ENCODE results near the gene KIRREL3.

The KIRREL3 gene

DNA sequence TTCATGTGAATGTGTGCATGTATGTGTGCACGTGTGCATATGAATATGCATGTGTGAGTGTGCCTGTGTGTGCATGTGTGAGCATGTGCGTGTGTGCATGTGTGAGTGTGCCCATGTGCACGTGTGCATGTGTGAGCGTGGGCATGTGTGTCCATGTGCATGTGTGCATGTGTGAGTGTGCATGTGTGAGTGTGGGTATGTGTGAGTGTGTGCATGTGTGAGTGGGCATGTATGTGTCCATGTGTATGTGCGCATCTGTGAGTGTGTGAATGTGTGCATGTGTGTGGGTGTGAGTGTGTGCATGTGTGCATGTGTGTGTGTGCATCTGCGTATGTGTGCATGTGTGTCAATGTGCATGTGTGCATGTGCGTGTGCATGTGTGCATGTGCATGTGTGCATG, 550.4 kb downstream of the KIRREL3 start:
- H3K27ac Mint-ChIP-seq = no peak overlapping the region
- peaks cover 14% of the 10 kb centered on the region for H3K9me3 Mint-ChIP-seq
- no peaks in the 10 kb centered on the region for H3K36me3 Mint-ChIP-seq (ENCODE audit: low read depth)
- H3K4me3 Mint-ChIP-seq = no peak overlapping the region
- no peaks in the 10 kb centered on the region for H3K27me3 Mint-ChIP-seq
- H3K4me1 Mint-ChIP-seq (ENCODE audit: low read depth) = no peaks in the 10 kb centered on the region

DNA sequence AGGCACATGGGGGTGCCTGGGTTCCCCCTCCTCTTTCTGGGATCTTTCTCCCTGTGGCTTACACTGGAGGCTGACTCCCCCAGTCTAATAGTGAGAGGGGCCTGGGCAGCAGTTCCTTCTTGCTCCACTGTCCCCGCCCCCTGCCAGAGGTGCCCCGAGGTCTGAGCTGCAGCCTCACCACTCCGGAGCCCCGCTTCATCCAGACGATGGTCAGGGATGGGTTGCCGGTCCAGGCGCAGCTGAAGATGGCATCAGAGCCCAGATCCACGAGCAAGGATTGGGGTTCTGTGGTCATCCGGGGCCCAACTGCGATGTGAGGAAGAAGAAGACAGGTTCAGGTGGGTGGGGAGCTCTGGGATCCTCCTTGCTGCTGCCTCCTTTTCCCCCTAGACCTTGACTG, 554.0 kb downstream of the KIRREL3 start:
- Mint-ChIP-seq H3K4me1 (ENCODE audit: low read depth) (no peaks in the 10 kb centered on the region), H3K27ac (no peak overlapping the region), H3K9me3 (peaks cover 14% of the 10 kb centered on the region), H3K36me3 (ENCODE audit: low read depth) (no peaks in the 10 kb centered on the region), H3K27me3 (peaks cover 2% of the 10 kb centered on the region), H3K4me3 (no peak overlapping the region)

DNA sequence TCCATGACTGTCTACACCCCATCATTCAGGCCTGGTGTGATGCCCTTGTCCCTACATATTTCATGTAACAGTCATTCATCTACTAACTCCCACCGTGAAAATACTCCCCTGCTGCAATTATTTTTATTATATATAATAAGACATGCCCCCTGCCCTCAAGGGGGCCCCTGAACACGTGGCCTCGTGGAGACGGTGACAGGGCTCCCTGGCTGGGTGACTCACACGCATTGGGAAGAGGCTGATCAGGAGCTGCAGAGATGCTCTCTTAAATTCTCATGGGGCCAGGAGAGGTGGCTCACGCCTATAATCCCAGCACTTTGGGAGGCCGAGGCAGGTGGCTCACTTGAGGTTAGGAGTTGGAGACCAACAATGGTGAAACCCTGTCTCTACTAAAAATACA, 556.5 kb downstream of the KIRREL3 start:
- H3K27me3 Mint-ChIP-seq = peaks cover 5% of the 10 kb centered on the region
- H3K4me3 Mint-ChIP-seq = no peak overlapping the region

DNA sequence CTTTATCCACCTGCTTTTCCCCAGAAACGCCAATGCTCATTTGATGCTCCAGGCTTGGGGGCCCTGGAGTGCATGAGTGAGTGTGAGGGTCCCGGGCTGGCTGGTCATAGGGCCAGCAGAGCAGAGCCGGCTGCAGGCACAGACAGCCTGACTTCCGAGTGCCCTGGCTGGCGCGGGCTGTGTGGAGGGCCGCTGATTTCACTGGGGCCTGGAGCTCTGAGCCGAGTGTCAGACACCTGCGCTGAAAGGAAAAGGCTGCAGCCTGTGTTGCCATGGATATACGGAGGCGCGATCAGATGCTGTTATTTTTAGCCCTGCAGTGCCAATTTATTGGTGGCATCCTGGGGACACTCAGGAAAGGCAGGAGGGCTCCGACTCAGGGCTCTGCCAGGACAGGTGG, 557.5 kb downstream of the KIRREL3 start:
- H3K36me3 Mint-ChIP-seq (ENCODE audit: low read depth) = no peaks in the 10 kb centered on the region
- no peaks in the 10 kb centered on the region for H3K9me3 Mint-ChIP-seq
- H3K27ac Mint-ChIP-seq = no peak overlapping the region
- no peaks in the 10 kb centered on the region for H3K4me1 Mint-ChIP-seq (ENCODE audit: low read depth)
- peaks cover 5% of the 10 kb centered on the region for H3K27me3 Mint-ChIP-seq
- no peak overlapping the region for H3K4me3 Mint-ChIP-seq

More for the DNA sequence above, 556.5 kb downstream of the KIRREL3 start:
- no peaks in the 10 kb centered on the region for H3K9me3 Mint-ChIP-seq
- no peaks in the 10 kb centered on the region for H3K4me1 Mint-ChIP-seq (ENCODE audit: low read depth)
- H3K36me3 Mint-ChIP-seq (ENCODE audit: low read depth) = no peaks in the 10 kb centered on the region
- H3K27ac Mint-ChIP-seq = no peak overlapping the region

DNA sequence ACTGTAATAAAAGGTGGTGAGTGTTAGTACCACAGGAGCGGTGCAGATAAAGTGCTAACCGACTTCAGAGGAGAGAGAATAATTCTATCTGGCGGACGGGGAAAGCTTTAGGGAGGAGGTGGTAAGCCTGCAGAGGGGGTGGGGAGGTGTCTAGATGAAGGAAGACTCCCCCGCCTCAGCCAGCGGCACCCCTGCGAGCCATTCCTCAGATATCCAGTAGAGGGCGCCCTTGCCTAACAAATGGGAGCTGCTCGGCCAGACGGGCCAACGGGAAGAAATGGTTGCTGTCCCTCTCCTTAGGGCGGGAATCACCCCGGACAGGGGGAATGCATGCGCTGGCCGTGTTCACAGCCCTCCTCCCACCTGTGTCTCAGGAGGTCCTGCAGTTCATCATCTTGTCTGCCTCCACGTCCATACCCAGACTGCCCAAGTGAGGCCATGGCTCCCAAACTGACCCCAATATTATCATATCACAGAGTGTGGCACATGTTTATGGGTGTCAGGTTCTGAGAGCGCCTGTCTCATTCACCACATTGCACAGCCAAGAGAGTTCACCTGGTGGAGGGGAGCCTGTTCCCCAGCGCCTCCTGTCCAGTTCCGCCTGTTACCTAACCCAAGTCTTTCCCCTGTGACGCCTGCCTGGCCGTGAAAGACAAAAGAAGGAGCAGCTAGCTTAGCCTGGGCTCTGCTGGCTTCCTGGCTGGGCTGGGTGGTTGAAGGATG, 559.6 kb downstream of the KIRREL3 start:
- Mint-ChIP-seq H3K36me3 (ENCODE audit: low read depth) (no peaks in the 10 kb centered on the region), H3K4me3 (no peak overlapping the region), H3K9me3 (no peaks in the 10 kb centered on the region), H3K4me1 (ENCODE audit: low read depth) (no peaks in the 10 kb centered on the region), H3K27ac (no peak overlapping the region), H3K27me3 (peaks cover 5% of the 10 kb centered on the region)

DNA sequence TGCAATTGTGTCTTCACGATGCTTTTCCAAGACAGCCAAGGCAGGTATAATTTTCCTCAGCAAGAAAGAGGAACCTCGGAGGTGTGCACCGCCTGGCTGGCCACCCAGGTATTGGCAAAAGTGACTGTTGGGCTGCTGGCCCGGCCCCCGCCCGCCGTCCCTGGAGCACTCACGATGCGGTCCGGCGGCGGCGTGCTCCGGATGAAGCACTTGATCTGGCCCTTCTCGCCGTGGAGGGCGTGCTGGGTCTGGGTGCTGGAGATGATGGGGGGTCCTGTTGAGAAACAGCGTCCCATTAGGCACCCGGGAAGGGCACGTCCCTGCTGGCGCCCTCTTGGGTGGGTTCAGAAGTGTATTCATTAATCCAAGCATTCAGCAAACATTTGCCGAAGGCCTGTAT, 560.3 kb downstream of the KIRREL3 start:
- H3K36me3 Mint-ChIP-seq (ENCODE audit: low read depth) = no peaks in the 10 kb centered on the region
- H3K27me3 Mint-ChIP-seq = peaks cover 5% of the 10 kb centered on the region
- H3K4me3 Mint-ChIP-seq = no peak overlapping the region
- no peaks in the 10 kb centered on the region for H3K4me1 Mint-ChIP-seq (ENCODE audit: low read depth)
- H3K9me3 Mint-ChIP-seq = no peaks in the 10 kb centered on the region
- no peak overlapping the region for H3K27ac Mint-ChIP-seq

DNA sequence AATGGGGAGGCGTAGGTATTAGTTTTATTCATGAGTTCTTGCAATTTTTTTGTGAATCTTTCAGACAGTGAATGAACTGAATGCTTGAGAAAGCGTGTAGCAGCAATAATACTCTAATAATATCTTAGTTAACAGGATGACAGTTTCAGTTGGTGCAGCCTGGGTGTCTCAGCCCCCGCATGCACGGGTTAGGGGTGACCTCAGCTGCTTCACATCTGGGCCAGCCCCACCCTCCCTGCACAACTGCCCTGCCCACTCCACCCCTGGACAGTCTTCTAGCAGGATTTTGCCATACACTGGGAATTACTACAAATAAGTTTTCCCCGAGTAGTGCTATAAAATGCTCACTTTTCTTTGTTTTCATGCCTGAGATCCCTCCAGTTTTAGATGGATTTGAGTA, 561.9 kb downstream of the KIRREL3 start:
- Mint-ChIP-seq H3K36me3 (ENCODE audit: low read depth) (no peaks in the 10 kb centered on the region), H3K27ac (no peak overlapping the region), H3K9me3 (no peaks in the 10 kb centered on the region), H3K4me1 (ENCODE audit: low read depth) (no peaks in the 10 kb centered on the region), H3K27me3 (peaks cover 5% of the 10 kb centered on the region), H3K4me3 (no peak overlapping the region)

DNA sequence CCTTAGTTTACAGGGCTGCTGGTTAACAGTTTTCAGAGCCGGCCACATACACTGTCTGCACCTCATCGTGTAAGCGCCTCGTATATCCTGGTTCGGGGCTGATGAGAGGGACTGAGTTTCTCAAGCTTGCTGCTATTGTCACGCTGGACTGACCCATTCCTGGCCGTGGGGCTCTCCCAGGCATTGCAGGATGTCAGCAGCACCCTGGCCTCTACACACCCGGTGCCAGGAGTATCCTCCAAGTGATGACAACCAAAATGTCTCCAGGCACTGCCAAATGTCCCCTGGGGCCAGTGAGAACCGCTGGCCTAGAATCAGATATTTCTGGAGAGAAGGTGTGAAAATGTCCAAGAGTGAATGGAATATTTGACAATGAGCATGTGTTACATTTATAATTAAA, 562.3 kb downstream of the KIRREL3 start:
- Mint-ChIP-seq H3K27ac (no peak overlapping the region), H3K4me1 (ENCODE audit: low read depth) (no peaks in the 10 kb centered on the region), H3K36me3 (ENCODE audit: low read depth) (no peaks in the 10 kb centered on the region), H3K9me3 (no peaks in the 10 kb centered on the region), H3K4me3 (no peak overlapping the region), H3K27me3 (peaks cover 5% of the 10 kb centered on the region)

DNA sequence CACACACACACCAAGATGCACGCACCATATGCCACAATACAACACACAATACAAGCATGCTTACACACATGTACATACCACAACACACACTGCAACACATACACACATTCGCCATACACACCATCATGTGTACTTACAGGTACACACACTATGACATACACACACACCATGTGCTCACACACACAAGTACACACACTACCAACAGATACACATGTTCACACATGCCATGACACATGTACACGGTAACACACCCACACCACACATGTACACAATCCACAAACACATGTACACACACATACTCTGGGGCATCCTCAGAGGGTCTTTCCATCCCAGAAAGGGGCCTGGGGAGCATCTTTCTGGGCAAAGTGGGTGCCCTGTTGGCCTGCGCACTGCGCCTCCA, 562.8 kb downstream of the KIRREL3 start:
- Mint-ChIP-seq H3K27ac (no peak overlapping the region), H3K4me1 (ENCODE audit: low read depth) (no peaks in the 10 kb centered on the region), H3K9me3 (no peaks in the 10 kb centered on the region), H3K4me3 (no peak overlapping the region), H3K27me3 (peaks cover 5% of the 10 kb centered on the region), H3K36me3 (ENCODE audit: low read depth) (no peaks in the 10 kb centered on the region)

DNA sequence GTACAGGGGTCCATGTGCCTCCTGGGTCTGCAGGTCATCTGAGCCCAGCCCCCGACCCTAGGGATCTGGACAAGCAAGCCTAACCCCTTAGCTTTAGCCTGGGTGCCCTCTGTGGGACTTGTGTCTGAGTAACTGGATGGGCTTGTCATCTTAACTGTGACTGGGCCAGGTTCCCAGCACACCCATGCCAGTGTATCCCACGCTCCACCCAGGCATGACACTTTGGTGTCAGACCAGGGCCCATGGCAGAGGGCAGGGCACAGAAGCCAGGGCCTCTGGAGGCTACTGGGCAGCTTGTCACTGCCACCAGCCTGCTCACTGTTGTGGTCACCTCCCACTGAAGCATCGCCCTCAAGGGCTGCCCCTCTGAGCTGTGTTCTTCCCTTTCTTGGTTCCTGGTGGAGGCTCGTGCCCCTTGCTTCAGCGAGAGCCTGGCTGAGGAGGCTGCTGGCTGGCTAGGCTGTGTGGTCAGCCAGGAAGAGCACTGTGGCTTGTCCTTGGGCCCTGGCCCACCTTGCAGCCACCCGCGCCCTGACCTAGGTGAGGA, 564.3 kb downstream of the KIRREL3 start:
- H3K36me3 Mint-ChIP-seq (ENCODE audit: low read depth) = no peaks in the 10 kb centered on the region
- H3K4me3 Mint-ChIP-seq = no peak overlapping the region
- H3K27ac Mint-ChIP-seq = no peak overlapping the region
- no peaks in the 10 kb centered on the region for H3K4me1 Mint-ChIP-seq (ENCODE audit: low read depth)
- no peaks in the 10 kb centered on the region for H3K27me3 Mint-ChIP-seq
- H3K9me3 Mint-ChIP-seq = no peaks in the 10 kb centered on the region

DNA sequence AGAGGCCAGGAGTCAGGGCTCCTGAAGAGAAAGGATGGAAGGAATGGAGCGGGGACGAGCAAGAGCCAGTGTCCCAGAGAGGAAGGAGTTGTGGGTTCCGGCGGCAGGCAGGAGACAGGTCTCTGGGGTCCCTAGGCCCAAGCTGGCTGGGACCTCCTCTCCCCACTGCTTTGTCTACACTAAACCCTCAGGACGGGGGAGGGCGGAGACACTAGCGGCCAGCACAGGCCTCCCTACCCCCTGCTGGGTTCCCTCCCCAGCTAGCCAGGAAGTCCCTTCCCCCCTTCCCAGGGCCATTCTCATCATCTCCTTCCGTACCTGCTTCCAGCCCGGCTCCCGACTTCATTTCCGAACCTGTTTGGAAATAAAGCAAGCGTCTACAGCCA, 565.6 kb downstream of the KIRREL3 start:
- Mint-ChIP-seq H3K27me3 (no peaks in the 10 kb centered on the region), H3K36me3 (ENCODE audit: low read depth) (no peaks in the 10 kb centered on the region), H3K4me3 (no peak overlapping the region), H3K27ac (no peak overlapping the region), H3K4me1 (ENCODE audit: low read depth) (no peaks in the 10 kb centered on the region), H3K9me3 (no peaks in the 10 kb centered on the region)

DNA sequence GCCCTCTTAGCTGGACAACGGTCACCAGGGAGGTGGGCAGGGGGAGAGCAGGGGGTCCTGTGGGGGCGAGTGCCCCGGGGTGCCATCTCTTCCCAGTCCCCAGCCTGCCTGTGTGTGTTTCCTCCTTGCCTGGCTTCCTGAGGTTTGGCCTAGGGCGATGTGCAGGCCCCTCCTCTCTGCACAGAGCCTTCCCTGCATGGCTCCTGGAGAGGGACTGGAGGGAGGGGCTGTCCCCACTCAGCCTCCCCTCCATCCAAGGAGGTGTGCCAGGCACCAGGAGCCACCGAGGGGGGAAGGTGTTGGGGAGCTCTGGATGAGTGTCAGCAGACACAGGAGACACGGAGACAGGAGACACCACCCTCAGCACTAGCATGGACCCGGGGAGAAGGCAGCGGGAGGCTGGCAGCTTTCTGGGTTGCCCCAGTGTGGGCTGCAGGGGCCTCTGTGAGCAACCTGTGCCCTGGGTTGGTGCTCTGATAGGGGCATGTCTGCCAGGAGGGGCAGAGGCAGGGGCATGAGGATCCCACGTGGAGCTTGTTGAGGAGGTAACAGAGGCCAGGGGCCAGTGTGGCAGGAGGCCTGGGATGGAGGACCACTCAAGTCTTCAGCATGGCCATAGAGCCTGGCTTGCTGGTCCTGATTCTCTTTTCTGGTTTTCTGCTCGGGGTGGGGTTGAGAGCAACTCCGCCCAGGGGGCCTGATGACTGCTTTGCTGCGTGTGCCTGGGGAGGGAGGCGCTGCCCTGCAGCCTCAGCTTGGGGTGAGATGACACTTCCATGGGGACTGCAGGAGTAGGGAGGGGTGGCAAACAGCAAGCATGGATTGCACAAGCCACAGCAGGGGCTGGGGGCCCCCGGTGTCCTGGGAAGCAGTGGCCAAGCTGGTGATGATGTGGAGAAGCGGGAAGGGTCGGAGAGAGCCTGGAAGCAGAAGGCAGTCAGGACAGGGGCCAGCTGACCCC, 566.3 kb downstream of the KIRREL3 start:
- H3K27me3 Mint-ChIP-seq = no peaks in the 10 kb centered on the region
- H3K4me3 Mint-ChIP-seq = no peak overlapping the region
- H3K4me1 Mint-ChIP-seq (ENCODE audit: low read depth) = no peaks in the 10 kb centered on the region
- H3K36me3 Mint-ChIP-seq (ENCODE audit: low read depth) = no peaks in the 10 kb centered on the region
- H3K27ac Mint-ChIP-seq = no peak overlapping the region
- H3K9me3 Mint-ChIP-seq = no peaks in the 10 kb centered on the region

DNA sequence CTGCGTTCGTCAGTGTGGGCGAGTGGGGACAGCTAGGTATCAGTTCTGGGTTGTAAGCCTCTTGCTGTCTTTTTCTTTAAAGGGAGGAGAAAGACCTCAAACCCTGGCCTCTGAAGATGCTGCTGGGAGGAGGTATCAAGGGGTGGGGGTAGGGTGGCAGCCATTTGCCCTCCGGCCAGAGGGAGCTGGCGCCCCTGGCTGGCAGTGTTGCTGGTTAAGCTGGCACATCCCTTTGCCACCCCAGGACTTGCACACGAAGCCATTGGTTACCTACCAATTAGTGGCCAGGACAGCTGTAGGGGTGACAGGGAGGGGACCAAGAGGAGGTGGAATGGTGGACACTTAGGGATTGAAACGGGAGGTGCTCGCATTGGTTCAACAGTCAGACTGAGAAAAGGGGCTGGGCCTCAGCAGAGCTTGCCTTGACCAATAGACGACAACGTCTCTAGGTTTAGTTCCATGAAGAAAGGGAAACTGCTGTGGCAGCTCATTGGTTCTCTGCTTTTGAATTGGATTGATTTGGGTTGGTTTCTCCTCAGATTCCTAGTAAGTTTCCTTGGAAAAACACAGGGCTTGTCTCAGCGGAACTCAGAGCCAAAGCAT, 567.2 kb downstream of the KIRREL3 start:
- H3K27ac Mint-ChIP-seq = no peak overlapping the region
- H3K4me3 Mint-ChIP-seq = no peak overlapping the region
- H3K36me3 Mint-ChIP-seq (ENCODE audit: low read depth) = no peaks in the 10 kb centered on the region
- H3K27me3 Mint-ChIP-seq = no peaks in the 10 kb centered on the region
- no peaks in the 10 kb centered on the region for H3K4me1 Mint-ChIP-seq (ENCODE audit: low read depth)
- H3K9me3 Mint-ChIP-seq = no peaks in the 10 kb centered on the region

DNA sequence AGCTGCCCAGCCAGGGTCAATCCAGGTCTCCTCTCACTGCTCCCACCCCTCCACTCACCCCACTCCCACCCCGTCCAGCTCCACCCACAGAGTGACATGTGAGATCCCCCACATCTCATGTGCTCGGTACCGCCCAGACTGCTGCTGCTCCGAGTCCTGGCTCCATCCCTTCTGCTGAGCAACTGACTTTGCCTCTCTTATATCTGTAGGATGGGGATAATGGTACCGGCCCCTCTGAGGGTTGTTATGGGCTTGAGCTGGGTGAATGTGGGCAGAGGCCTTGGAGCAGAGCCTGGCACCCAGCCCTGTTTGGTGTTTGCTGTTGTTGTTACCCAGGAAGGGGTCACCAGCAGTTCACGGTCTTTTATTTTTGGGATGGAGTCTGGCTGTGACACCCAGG, 568.0 kb downstream of the KIRREL3 start:
- Mint-ChIP-seq H3K27ac (no peak overlapping the region), H3K36me3 (ENCODE audit: low read depth) (no peaks in the 10 kb centered on the region), H3K4me1 (ENCODE audit: low read depth) (no peaks in the 10 kb centered on the region), H3K27me3 (no peaks in the 10 kb centered on the region), H3K9me3 (no peaks in the 10 kb centered on the region), H3K4me3 (no peak overlapping the region)

DNA sequence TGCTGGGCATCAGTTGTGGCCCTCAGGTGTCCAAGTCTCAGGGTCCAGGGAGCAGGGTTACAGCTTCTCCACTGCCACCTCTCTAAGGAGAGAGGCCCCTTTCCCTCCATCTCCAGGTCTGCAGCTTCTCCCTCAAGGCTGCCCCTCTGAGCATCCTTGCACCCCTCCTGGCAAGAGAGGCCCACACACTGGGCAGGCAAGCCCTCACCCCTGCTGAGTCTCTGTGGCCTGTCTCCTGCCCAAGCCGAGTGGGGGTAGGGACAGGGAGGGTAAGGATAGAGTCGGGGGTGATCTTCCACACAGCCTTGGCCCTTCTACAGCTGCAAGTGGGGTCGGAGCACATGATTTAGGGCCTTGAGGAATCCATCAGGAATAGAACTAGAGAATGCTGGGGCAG, 568.5 kb downstream of the KIRREL3 start:
- Mint-ChIP-seq H3K9me3 (no peaks in the 10 kb centered on the region), H3K4me1 (ENCODE audit: low read depth) (peaks cover 3% of the 10 kb centered on the region), H3K27me3 (no peaks in the 10 kb centered on the region), H3K36me3 (ENCODE audit: low read depth) (no peaks in the 10 kb centered on the region), H3K27ac (no peak overlapping the region), H3K4me3 (no peak overlapping the region)
